ENCODE results near the gene RARB.

Gene RARB

DNA sequence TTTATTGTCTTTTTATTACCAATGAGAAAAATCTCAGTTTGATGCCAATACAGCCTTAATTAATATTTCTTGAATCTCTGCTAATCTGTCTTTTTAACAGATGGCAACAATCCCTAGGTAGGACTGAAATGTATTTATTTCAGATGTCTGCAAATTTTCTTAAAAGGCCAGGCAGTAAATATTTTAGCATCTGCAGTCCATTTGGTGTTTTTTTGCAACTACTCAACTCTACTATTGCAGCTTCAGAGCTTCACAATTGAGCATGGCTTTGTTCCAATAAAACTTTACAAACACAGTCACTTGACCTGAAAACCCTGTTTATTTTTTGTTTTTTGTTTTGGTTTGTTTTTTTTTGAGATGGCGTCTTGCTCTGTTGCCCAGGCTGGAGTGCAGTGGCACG is 82.7 kb downstream of the RARB start:
- DNase-seq = no peak

DNA sequence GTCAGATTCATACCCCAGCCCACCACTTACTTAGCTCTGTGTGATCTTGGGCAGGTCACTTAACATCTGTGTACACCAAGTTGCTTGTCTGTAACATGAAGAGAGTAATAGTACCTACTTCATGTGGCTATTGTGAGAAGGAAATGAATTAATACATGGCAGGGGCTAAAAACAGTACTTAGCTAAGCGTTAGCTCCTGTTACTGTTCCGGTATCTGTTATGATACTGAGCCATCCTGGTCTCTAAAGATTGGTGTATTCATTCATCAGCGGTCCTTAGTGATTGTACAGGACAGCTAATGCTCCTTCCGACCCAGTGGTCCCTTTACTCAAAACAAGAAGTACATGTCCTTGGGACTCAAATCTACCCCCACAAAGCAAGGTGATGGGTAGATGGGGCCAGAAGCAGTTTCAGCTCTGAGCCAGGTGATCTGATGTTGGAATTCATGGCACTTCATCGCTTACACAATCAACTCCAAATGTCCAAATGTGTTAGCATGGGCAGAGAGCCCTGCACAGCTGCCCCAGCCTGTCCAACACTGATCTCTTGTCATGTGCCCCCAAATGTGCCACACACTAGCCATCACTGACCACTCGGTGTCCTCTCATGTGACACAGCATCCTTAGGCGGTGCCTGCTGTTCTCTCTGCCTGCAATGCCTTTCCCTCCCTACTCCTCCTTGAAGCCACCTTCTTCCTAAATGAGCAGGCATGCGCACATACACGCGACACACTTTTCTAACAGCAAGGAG is 84.1 kb downstream of the RARB start:
- DNase-seq = no peak

DNA sequence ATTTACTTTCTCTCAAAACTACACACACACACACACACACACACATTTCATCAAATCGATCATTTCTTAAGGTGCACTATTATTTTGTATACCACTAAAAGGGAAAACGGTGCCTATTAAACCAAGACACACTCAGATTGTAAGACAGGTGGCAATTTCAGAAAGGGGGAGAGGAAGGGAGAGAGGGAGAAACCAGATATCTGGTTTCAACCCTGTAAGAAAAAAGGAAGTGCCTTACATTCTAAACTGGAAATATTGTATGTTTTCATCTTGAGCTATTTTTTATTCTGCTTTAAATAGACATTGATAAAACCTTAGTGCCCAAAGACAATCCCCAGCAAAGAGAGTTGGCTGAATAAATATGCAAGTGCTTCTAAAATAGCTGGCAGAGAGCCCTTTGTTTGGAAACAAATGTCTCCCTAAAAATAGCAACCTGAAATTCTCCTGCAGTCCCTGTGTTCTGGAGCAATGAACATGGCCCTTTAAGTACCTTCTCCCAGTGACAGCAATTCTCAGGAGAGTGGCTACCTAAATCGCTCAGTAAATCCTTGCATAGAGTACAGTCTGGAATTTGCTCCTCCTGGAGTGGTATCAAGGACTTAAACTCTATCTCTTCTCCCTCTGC is 85.7 kb downstream of the RARB start:
- DNase-seq = no peak

DNA sequence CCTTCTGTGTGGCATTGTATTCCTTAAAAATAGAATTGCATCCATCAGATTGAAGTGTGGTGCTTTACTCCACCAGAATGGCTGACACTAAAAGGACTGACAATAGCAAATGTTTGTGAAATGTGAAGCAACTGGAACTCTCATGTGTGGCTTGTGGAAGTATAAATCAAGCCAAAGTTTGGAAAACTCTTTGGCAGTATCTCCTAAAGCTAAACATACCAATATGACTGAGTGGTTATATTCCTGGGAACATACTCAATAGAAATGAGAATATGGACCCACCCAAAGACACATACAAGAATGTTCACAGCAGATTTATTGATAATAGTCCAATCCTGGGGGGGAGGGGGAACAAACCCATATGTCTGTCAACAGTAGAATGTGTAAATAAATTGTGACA is 87.1 kb downstream of the RARB start:
- DNase-seq = no peak

DNA sequence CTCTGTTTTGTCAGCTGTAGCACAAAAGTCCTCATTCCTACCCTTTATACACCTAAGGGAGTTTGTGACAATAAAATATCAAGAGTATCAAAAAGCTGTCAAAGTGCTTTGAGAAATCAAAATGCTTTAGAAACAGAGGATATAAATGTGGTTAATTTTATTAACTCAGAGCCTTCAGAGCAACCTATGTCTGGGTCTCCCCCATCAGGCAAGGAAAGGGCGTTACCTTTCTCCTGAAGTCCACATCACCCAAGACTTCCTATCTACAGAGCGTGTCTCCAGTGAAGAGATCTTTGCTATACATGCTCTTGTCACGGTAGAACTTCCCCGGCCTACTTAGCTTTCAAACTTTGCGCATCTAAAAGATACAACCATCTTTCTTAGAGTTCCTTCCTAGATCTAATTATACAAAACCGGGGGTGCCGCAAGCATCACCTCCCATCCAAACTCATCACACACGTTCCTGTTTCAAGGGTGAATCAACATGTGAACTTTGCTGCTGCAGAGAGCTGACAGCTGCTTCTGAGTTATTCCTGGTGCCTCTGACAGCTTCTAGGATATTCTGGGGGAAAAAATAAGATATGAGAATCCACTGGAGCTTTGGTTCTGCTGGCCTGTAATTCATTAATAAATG is 93.0 kb downstream of the RARB start:
- no peak for DNase-seq

DNA sequence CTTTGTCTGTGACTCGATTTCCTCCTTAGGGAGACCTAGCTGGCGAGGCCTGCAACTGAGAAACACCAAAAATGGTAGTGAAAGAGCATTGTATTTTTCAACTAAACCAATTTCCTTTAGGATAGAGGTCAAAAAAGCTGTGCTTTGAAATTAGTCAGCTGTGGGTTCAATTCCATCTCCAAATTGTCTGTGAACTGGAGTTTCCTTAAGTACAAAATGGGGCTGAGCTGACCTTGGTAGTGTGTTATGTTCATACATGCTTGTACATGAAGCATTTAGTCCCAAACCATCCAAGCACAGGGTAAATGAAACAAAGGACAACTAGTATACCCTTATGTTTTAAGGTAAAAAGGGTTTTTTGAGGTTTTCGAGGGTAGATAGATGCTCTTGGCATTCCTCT is 99.3 kb downstream of the RARB start:
- no peak for DNase-seq

DNA sequence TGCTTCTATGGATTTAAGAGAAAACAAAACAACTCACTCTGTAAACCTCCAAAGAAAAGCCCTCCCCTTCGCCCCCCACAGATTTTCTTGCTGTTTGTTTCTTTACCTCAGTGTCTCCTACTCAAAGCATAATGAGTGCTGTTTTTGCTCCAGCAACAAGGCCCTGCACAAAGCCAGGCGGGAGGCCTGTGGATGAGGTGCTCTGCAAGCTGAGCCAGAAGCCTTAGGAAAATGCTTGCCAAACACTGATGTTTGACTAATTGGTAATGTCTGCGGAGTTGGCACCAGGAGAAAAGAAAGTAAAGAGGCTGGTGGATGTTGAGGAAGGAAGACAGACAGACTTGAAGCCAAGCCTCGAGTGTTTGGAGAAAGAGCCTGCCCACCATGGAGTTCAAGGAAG is 99.7 kb downstream of the RARB start:
- no peak for DNase-seq

DNA sequence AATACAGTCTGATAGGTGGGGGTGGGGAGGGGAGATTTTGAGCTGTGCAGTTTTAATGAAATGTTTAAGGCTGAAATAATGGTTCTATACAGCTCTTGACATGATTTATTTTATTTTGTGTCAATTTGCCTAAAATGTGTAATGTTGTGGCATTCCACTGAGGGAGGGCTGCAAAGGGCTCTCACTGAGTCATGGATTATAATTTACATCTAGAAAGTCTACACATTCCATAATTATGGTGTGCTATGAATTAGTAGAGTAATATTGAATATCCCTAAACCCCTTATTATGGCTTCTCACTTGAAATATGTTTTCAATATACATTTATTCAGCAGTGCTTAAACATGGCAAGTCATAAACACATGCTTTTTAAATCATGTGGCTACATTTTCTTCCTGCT is 103.9 kb downstream of the RARB start:
- no peak for DNase-seq

DNA sequence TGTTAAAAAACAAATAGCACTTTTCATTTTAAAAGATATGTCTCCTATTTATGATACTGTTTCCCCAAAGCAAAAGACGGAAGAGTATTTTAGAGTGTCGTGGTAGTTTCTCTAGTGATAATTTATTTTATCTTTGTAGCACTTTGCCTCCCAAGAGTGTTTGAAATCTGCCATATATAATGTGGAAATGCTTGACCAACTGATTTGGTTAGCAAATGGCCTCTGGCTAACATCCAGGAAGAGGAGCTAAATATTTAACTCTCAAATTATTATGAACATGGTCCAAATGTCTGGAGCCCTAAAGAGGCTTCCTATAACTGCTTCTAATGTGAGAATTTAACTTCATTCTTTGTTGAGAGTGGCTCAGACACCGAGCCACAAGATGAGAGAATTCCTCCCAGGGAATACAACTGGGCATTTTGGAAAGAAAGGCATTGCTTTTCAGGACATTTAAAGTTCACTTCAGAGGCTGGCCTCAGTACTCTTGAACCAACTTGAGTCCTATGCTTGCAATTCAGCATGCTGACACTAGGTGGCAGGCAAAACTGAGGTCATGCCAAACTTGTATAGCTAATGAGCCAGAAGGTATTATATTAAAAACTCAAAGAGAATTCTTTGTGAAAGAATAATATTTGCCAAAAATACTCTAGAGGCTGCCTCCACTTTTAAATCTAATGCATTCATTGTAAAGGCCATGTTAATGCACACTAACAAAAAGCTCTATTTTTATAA is 104.5 kb downstream of the RARB start:
- DNase-seq = no peak

DNA sequence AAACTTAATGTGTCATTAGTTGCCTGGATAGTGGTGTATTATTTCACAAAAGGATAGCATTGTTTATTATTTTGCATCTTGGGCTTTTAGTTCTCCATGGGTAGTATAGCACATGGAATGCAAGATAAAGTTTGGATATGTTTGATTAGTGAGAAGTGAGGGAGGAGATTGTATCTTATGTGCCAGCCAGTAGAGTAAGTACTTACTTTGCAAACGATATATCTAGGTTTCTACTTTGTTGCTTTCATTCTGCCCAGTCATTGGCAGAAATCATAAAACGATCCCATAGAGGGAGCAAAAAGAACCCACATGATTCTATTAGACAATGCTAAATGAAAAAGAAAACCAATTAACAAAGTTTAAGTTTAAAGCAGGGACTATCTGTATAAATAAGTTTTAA is 105.3 kb downstream of the RARB start:
- no peak for DNase-seq

DNA sequence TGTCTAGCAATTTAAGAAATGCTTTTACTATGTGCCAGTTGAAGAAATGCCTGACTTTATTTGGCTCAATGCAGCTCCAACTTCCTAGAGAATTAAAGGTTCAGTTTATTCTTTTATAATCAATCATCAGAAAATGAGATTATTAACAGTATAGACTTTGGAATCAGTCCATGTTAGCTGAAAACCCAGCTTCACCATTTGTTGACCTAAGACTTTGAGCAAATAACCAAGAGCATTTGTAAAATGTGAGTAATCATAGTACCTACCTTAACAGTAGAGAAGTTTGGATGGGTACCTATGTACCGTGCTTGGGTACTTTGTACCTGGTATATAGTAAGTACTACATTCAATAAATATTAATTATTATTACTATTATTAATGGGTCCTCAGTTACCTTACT is 105.9 kb downstream of the RARB start:
- DNase-seq = no peak

DNA sequence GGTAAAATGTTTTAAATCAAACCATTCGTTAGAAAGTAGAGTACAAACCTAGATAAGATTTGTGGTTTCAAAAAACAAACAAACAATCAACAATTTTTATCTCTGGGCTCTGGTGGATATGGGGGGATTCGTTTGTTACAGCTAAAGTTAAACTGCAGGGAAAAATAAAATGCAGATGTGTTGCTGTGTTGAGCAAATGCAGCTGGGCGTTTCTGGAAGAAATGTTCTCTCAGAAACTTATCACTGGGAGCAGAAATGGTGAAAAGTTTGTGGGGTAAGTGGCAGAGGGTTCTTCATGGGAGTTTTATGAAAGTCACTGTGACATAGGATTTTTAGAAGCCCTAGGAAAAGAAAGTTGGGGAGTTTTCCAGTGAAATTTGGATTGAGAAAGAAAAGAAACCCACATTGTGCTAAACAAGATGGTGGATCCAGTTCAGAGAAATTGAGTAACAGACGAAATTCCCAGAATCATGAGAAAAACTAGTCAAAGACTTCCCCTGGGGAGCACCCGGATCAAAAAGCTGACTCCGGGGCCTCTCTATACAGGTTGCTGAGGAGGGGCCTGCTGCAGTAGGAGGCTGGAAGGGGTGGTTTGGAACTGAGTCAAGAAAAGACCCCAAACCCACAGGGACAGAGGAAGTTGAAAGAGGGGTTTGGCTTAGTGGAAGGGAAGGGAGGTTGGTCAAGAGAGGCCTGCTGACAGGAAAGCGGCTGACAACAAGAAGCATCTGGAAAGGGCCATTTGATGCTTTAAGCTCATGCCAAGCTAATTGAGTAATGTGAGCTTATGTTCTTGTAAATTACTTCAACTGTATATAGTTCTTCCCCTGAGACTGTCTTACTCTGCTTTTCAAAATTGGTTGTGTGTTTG is 108.7 kb downstream of the RARB start:
- no peak for DNase-seq

DNA sequence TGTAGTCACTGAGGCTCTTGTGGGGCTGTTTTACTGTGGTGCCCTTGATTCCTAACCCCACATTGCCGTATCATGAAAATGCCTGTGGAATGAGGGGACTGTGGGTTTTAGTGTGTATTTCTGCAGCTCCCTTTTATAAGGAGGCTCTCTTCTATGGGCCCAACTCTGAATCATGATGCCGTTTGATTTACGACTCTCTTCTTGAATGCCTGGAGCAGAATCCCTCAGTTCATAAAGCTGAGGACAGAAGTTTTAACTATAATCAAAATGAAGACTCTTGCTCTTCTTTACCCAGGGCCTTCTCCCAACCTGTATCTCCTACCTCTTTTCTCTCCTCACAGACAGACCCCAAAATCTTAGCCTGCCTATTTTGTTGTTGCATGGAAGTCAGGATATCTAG is 109.5 kb downstream of the RARB start:
- DNase-seq = no peak

DNA sequence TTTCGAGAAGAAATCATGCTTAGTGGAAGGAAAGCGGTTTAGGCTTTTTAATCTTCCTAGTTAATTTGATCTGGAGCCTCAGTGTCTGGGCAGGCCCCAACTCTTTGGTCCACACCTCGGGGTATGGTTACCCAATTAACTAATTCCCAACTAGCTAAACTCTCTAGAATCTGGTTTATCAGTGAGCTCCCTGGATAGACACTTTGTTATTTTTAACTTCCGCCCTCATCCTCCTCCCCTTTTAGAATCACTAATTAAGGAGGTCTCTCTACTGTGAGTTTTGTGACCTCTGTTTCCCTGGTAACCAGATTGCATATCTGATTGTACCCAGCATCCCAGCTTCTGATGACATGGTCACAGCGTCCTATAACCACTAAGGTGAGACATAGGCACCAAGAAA is 112.2 kb downstream of the RARB start:
- DNase-seq = no peak

DNA sequence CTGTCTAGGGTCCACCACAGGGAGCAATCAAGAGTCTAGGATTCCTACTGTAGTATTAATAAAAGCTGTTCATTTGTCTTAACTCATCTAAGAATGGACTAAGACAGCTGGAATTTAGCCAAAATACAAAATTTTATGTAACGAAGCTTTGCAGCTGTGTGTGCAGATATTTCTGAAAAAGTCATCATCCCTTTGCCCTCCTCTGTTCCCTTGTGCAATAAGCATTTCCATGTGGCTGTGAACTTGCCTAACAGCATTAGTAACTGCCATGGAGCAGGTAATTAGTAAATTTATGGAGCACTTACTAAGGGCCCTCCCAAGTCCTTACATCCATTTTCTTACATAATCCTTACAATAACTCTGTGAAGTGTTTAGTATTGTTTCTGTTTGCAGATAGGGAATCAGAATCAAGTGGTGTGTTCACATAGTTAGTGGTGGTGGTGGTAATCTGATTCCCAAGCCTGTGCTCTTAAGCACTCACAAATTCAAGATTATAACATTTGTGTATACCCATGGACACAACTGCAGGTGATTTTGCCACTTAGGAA is 114.5 kb downstream of the RARB start:
- DNase-seq = peak; percentile 29

DNA sequence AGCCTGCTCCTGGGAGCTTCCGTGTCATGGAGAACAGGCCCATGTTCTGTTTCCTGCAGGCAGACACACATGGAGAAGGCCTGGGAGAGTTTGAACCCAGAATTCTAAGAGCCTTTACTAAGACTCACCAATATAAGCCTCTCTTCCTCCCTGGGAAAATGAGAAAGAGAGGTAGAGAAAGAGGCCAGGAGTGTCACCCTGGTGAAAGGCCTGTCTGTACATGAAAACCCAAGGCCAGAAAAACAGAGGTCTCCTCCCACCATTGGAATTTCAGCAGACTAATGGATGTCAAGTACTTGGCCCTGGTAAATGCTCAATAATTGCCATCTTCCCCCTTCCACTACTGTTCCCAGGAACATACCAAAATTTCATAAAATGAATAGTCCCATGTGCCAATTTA is 119.0 kb downstream of the RARB start:
- DNase-seq = no peak

DNA sequence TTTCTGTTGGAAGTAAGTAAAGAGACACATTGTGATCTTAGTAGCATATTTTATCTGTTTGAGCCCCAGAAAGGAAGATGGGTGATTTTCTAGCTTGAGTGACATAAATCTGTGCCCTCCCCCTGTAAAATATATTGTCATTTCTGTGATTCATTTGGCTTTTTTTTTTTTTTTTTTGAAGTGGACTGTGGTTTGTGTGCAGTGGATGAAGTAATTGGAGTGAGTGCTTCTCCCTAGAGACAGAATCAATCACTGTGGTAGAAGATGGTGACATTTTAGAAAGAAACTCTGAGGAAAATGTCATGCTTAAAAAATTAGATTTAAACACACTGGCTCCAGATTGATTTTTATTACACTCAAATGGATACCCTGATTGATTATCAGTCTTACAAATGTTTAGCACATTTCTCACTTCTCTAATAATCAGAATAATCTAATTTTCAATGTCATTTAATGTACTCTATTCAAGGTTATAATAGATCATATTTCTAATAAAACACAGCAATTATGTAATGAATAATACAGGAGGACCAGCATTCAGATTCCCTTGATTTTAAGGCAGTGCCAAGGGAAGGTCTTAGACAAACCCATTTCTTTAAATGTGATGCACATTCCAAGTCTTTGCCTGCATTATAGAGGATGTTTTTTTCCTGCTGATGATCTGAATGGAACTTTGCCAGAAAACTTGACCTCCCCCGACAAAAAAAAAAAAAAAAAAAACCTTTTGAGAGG is 120.0 kb downstream of the RARB start:
- no peak for DNase-seq

DNA sequence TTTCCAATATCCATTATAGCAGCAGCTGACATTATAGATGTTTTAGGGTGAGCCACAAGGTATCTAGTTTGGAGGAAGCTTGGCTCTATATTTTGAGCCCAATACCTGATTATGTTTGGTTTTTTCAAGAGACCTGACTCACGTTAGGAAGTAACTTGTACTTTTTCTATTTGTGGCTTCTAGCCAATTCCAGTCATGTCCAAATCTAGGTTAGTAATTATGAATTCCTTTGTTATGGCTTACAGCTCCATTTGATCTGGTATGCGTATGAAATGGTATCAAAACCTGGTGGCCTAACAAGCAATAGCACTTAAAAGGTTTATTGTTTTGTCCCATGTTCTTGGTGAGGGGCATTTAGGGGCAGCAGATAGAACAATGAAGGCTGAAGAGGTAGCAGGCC is 120.8 kb downstream of the RARB start:
- no peak for DNase-seq

DNA sequence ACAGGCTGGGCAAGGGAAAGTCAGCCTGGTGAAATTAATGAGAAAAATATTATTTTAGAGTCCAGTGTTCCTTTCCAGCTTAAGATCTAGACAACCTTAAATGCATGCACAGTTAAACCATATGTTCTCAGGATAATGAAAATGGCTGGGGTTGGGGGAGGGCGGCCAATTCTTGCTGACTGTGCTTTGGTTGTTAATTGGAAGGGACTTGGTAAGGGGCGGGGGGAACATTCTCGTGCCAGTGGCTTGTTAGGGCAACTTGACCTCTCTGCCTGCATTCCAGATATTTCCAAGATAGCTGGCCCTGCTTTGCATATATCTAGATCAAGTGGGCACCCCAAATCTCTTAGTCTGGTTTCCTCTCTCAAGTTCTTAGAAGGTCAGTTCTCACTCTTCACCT is 124.2 kb downstream of the RARB start:
- no peak for DNase-seq

DNA sequence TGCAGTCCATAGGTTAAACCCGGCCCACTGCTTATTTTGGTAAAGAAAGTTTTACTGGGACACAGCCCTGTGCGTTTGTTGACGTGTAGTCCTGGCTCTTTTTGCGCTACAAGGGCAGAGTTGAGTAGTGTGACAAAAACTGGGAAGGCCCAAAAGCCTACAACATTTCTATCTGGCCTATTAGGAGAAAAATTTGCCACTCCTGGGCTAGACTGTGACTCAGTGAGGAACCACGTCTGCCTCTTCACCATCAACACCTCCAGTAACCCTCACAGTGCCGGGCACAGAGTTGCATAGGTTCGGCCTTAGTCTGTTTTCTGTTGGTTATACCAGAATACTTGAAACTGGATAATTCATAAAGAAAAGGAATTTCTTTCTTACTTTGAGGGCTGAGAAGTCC is 126.3 kb downstream of the RARB start:
- no peak for DNase-seq

DNA sequence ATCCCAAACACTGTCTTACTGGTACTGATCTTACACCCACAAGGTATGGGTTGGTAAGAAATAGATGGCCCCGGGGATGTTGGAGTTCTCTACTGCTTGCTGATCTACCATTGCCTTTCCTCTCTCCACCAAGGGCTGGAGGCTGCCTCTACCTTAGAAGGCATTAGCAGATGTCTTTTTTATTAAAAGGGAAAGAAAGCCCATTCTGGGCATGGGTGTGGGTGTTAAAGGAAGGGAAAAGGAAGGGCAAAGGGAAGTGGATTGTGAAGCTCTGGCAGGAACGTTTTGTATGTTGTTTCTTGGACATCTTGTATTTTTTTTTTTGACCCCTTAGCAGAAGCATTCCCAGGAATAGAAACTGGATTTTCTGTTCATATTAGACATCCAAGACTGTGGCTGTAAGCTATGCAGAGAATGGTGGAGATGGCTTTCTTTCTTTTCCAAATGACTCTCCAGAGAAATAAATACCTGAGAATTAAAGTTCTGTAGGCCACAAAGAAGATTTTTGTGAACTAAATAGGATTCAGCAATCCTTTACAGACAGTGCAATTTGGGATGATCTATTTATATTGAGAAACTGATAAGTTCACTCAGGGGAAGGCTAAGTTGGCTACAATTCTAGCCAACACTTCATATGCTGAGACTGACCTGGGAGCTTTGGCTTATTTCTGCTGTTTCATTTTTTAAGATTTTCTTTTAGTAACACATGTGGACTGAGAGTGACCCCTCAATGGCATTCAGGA is 127.8 kb downstream of the RARB start:
- no peak for DNase-seq

Measured in NCI-H1105 (cell line).